Astrocyte (in vitro differentiated cells and primary cell): ENCODE data around the gene MYO5B.

Source experiments
- CTCF ChIP-seq: IDR thresholded peaks from 2 replicates; pipeline ENCODE4 v1.5.1; 2011; ENCODE audit warnings: low read depth, mild to moderate bottlenecking, inconsistent platforms, low read length, moderate library complexity; ENCODE audit not compliant: insufficient read depth
- EZH2 ChIP-seq: IDR thresholded peaks from 2 replicates; pipeline ENCODE4 v1.6.1; 2012; ENCODE audit warnings: mild to moderate bottlenecking, low read length, inconsistent platforms; ENCODE audit not compliant: insufficient read depth

- TF ChIP-seq CTCF: no peak
- no peak for TF ChIP-seq EZH2
These were observed 27.0 kb downstream of the MYO5B start for GRCh38 chr18:50167966-50168365.
